ENCODE measurements around the gene GALNT8. TPM values are rescaled to one million over a fixed set of nuclear protein-coding genes. Genes with fewer than 3 reads are reported as not detected.

The GALNT8 gene
- total and polyA plus RNA-seq, 5 experiments from 2014 or later, result 0.86 to 0.89 TPM; not detected in 3

Other genes starting within 250 kb of the GALNT8 start
- 1 to 10 TPM; 1.3 to 1.6 TPM for gene RAD51AP1, start 181.5 kb upstream of the GALNT8 start, total RNA-seq
- gene RAD51AP1, start 181.5 kb upstream of the GALNT8 start, polyA plus RNA-seq, result 1 to 10 TPM in 2 of 3 donors, under 1 TPM in 1; 0.74 to 2.0 (median 1.7) TPM
- gene DYRK4, start 158.2 kb upstream of the GALNT8 start, total RNA-seq, result 10 to 100 TPM; 20.6 to 22.2 TPM
- gene DYRK4, start 158.2 kb upstream of the GALNT8 start, polyA plus RNA-seq, result 10 to 100 TPM; 28.8 to 42.5 (median 41.7) TPM
- gene AKAP3, start 71.3 kb upstream of the GALNT8 start, total RNA-seq, result 1 to 10 TPM; 5.9 to 8.9 TPM
- 1 to 10 TPM in 2 of 3 donors, under 1 TPM in 1; 0.90 to 4.7 (median 1.9) TPM for gene AKAP3, start 71.3 kb upstream of the GALNT8 start, polyA plus RNA-seq
- gene NDUFA9, start 71.3 kb upstream of the GALNT8 start, total RNA-seq, result 10 to 100 TPM; 58.0 to 64.5 TPM
- gene NDUFA9, start 71.3 kb upstream of the GALNT8 start, polyA plus RNA-seq, result 100 to 1,000 TPM; 117 to 176 (median 141) TPM
- gene KCNA1, start 189.5 kb downstream of the GALNT8 start, total RNA-seq, result not detected
- gene KCNA1, start 189.5 kb downstream of the GALNT8 start, polyA plus RNA-seq, result not detected

Measured in naive thymus-derived CD8-positive, alpha-beta T cell (primary cell).